Naive thymus-derived CD4-positive, alpha-beta T cell (primary cell): ENCODE data around the gene SLX4. TPM values are rescaled to one million over a fixed set of nuclear protein-coding genes. Genes with fewer than 3 reads are reported as not detected.

Experiments
- ATAC-seq: fragments of 150-1000 bp; cut with Tn5 transposase; 2 replicates; pipeline ENCODE4 v1.10.0; 2021; ENCODE audit warnings: mild to moderate bottlenecking, moderate library complexity
- CTCF ChIA-PET: fragments of 350-600 bp; sonication (Branson Sonifier 250); formaldehyde crosslinking; loops from one replicate; lab custom pipeline; 2021; ENCODE audit warnings: antibody characterized with exemption; lab: Charles Lee
- POLR2A ChIA-PET: fragments of 350-600 bp; sonication (Branson Sonifier 250); formaldehyde crosslinking; loops from one replicate; lab custom pipeline; 2021; ENCODE audit warnings: antibody characterized with exemption, inconsistent platforms; lab: Charles Lee
- DNase-seq, 9 donors: peaks; one replicate each; pipeline versions ENCODE4 v3.0.0 to v3.0.0-alpha.2; 2020 to 2022; ENCODE audit warnings: mixed read lengths in 1 of 9
- H3K27ac ChIP-seq: one replicate; pipeline ENCODE4 v1.7.0; 2013; ENCODE audit warnings: mild to moderate bottlenecking, low read depth, low read length, moderate library complexity
- H3K27me3 ChIP-seq, 2 donors: one replicate each; pipeline ENCODE4 v1.7.0; 2013; ENCODE audit warnings: low read length in 2 of 2, mild to moderate bottlenecking in 2 of 2, moderate library complexity in 2 of 2; ENCODE audit not compliant: control insufficient read depth in 2 of 2, insufficient read depth in 2 of 2
- H3K36me3 ChIP-seq, 3 experiments: 1 replicate in 2 of 3; 2 replicates in 1 of 3; pipeline ENCODE4 v1.7.0; 2013; ENCODE audit warnings: low read length in 3 of 3, mild to moderate bottlenecking in 3 of 3, moderate library complexity in 1 of 3; ENCODE audit not compliant: insufficient read depth in 3 of 3, control insufficient read depth in 2 of 3
- H3K4me1 ChIP-seq, 2 donors: one replicate each; pipeline ENCODE4 v1.7.0; 2013; ENCODE audit warnings: low read length in 2 of 2, mild to moderate bottlenecking in 2 of 2, moderate library complexity in 1 of 2; ENCODE audit not compliant: control insufficient read depth in 2 of 2, insufficient read depth in 2 of 2
- H3K4me3 ChIP-seq: 2 replicates; pipeline ENCODE4 v1.7.0; 2013; ENCODE audit warnings: mild to moderate bottlenecking, low read length
- H3K9me3 ChIP-seq, 3 experiments: 1 replicate in 2 of 3; 2 replicates in 1 of 3; pipeline ENCODE4 v1.7.0; 2013; ENCODE audit warnings: low read length in 3 of 3; ENCODE audit not compliant: control insufficient read depth in 2 of 3
- H3K27ac Mint-ChIP-seq, 9 donors: one replicate each; pipeline ENCODE4 v1.8.0; 2020 to 2022; ENCODE audit warnings: mixed read lengths in 9 of 9, mild to moderate bottlenecking in 8 of 9, moderate library complexity in 5 of 9, inconsistent platforms in 2 of 9
- H3K27me3 Mint-ChIP-seq, 5 donors: one replicate each; pipeline ENCODE4 v1.8.0; 2021 to 2022; ENCODE audit warnings: mixed read lengths in 5 of 5, mild to moderate bottlenecking in 1 of 5
- H3K36me3 Mint-ChIP-seq, 5 donors: one replicate each; pipeline ENCODE4 v1.8.0; 2020 to 2022; ENCODE audit warnings: mixed read lengths in 5 of 5, mild to moderate bottlenecking in 3 of 5, inconsistent platforms in 1 of 5
- H3K4me1 Mint-ChIP-seq, 7 donors: one replicate each; pipeline ENCODE4 v1.8.0; 2020 to 2022; ENCODE audit warnings: mixed read lengths in 7 of 7, mild to moderate bottlenecking in 3 of 7, inconsistent platforms in 1 of 7
- H3K4me3 Mint-ChIP-seq, 10 donors: one replicate each; pipeline ENCODE4 v1.8.0; 2020 to 2022; ENCODE audit warnings: mild to moderate bottlenecking in 10 of 10, mixed read lengths in 10 of 10, moderate library complexity in 6 of 10, inconsistent platforms in 2 of 10
- H3K9me3 Mint-ChIP-seq, 11 donors: one replicate each; pipeline ENCODE4 v1.8.0; 2020 to 2022; ENCODE audit warnings: mixed read lengths in 11 of 11, mild to moderate bottlenecking in 4 of 11, inconsistent platforms in 1 of 11, moderate library complexity in 1 of 11
- intact Hi-C, 2 donors: fragments of 100-400 bp; cut with micrococcal nuclease; formaldehyde crosslinking; loops; one replicate each; pipeline ENCODE4 v1.15.1; 2023
- polyA plus RNA-seq, 2 donors: library from polyadenylated mRNA; unstranded; fragments of 300-500 nt; fragmentation: Illumina TruSeq; gene quantifications; one replicate each; pipeline ENCODE4 v1.2.3, GENCODE V29; 2021
- total RNA-seq, 6 experiments: library from RNA in 5 of 6; stranded (reverse) in 5 of 6; gene quantifications; 1 replicate in 5 of 6; 2 replicates in 1 of 6; pipeline ENCODE4 v1.2.3 and lab custom pipeline; 2021 to 2026

Gene SLX4
- total and polyA plus RNA-seq, 7 experiments from 2014 or later, result 0.89 to 12.5 (median 7.5) TPM

DNA sequence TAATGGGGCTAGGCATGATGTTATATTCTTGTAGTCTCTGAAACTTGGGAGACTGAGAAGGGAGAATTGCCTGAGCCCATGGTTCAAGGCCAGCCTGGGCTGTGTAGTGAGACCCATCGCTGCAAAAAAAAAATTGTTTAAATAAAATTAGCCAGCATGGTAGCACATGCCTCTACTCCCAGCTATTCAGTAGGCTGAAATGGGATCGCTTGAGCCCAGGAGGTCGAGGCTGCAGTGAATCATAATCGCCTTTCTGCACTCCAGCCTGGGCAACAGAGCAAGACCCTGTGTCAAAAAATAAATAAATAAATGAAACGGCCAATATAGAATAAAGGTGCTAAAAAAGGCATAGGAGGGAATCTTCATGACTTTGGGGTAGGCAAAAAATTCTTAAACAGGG lies 13.9 kb upstream of the SLX4 start:
- intact Hi-C loops, result loop anchor here in 1 of 2 donors (5.0 kb wide), 1 partner anchor 37 kb away; no protein-coding TSS in a partner anchor
- ATAC-seq, result no peak
- Histone ChIP-seq H3K4me1 (peaks cover 14 to 20% of the 10 kb centered on the region in 2 donors), H3K4me3 (no peak overlapping the region), H3K9me3 (no peaks in the 10 kb centered on the region), H3K36me3 (no peaks in the 10 kb centered on the region), H3K27ac (peak overlapping the region; percentile 6), H3K27me3 (no peaks in the 10 kb centered on the region)
- H3K4me1 Mint-ChIP-seq, result peaks cover 29 to 50% (median 37%) of the 10 kb centered on the region in 7 donors
- H3K4me3 Mint-ChIP-seq, result peak overlapping the region in 1 of 10 donors; percentile 16
- no peaks in the 10 kb centered on the region for H3K9me3 Mint-ChIP-seq
- POLR2A ChIA-PET, result no interaction called here
- H3K27ac Mint-ChIP-seq, result peak overlapping the region in 8 of 9 donors; percentile 54 to 89 (median 82)
- DNase-seq, result no peak
- H3K27me3 Mint-ChIP-seq, result no peaks in the 10 kb centered on the region
- CTCF ChIA-PET, result no interaction called here
- H3K36me3 Mint-ChIP-seq, result peaks cover 0 to 9% (median 0%) of the 10 kb centered on the region in 5 donors

- Mint-ChIP-seq H3K4me1 (peaks cover 26 to 43% (median 32%) of the 10 kb centered on the region in 7 donors), H3K27ac (peak overlapping the region in 3 of 9 donors; percentile 48 to 80 (median 52)), H3K36me3 (peaks cover 0 to 5% (median 0%) of the 10 kb centered on the region in 5 donors), H3K9me3 (no peaks in the 10 kb centered on the region), H3K27me3 (no peaks in the 10 kb centered on the region), H3K4me3 (no peak overlapping the region)
- no peaks in the 10 kb centered on the region for H3K36me3 ChIP-seq
- ATAC-seq, result no peak
- POLR2A ChIA-PET, result interaction anchor here (0.6 kb wide), 1 partner anchor 960 kb away, joined by 4 read pairs; no protein-coding TSS in a partner anchor
- peaks cover 14 to 20% of the 10 kb centered on the region in 2 donors for H3K4me1 ChIP-seq
- CTCF ChIA-PET, result no interaction called here
- H3K9me3 ChIP-seq, result no peaks in the 10 kb centered on the region
- intact Hi-C loops, result no loop called here
- no peak for DNase-seq
- H3K4me3 ChIP-seq, result no peak overlapping the region
- H3K27ac ChIP-seq, result no peak overlapping the region
- no peaks in the 10 kb centered on the region for H3K27me3 ChIP-seq
These were observed 12.2 kb upstream of the SLX4 start for GRCh38 chr16:3623642-3624041.

- peak; percentile 46 for ATAC-seq
- Mint-ChIP-seq H3K9me3 (peaks cover 0 to 3% (median 0%) of the 10 kb centered on the region in 11 donors), H3K27ac (peak overlapping the region in 2 of 9 donors; percentile 52 to 71), H3K4me1 (peaks cover 19 to 46% (median 40%) of the 10 kb centered on the region in 7 donors), H3K4me3 (no peak overlapping the region), H3K36me3 (peaks cover 0 to 23% (median 14%) of the 10 kb centered on the region in 5 donors), H3K27me3 (no peaks in the 10 kb centered on the region)
- Histone ChIP-seq H3K36me3 (peaks cover 0 to 4% (median 0%) of the 10 kb centered on the region in 3 experiments), H3K27me3 (no peaks in the 10 kb centered on the region), H3K4me3 (no peak overlapping the region), H3K4me1 (no peaks in the 10 kb centered on the region), H3K9me3 (no peaks in the 10 kb centered on the region), H3K27ac (no peak overlapping the region)
- intact Hi-C loops, result no loop called here
- no peak for DNase-seq
- POLR2A ChIA-PET, result no interaction called here
- CTCF ChIA-PET, result no interaction called here
These were observed 7.3 kb upstream of the SLX4 start for GRCh38 chr16:3618769-3619141.

GRCh38 chr16:3612510-3613466 lies 1.4 kb upstream of the SLX4 start:
- no peaks in the 10 kb centered on the region for H3K27me3 Mint-ChIP-seq
- peaks cover 39 to 69% (median 61%) of the 10 kb centered on the region in 7 donors for H3K4me1 Mint-ChIP-seq
- POLR2A ChIA-PET, result interaction anchor here (0.6 to 1.3 kb wide), 8 partner anchors 10 to 861 kb away, joined by 3 to 10 read pairs (median 4); partner anchors contain the start of gene NLRC3

DNA sequence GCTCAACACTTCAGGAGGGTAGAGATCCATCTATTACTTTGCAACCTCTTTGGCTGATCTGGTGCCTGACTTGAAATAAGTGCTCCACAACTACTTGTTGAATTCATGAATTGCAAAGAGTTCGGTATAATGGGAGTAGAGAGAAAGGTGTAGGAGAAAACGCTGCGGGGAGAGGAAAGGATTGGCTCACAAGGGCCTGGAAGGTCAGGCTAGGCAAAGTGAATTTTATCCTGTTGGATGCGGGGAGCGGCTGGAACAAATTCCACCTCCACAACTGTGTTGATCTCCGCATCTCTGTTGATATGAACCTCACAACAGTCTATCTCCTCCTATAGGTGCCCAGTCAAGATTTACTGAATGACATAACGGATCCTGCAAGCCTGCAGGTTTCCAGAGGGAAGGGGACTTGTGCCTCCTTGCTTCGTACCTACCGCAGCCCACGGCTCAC lies 684 bp downstream of the SLX4 start:
- peak overlapping the region; percentile 83 to 100 (median 98) for H3K4me3 Mint-ChIP-seq
- no peaks in the 10 kb centered on the region for H3K9me3 ChIP-seq
- H3K27ac ChIP-seq, result peak overlapping the region; percentile 90
- peaks cover 0 to 8% (median 0%) of the 10 kb centered on the region in 3 experiments for H3K36me3 ChIP-seq
- no peaks in the 10 kb centered on the region for H3K27me3 ChIP-seq
- intact Hi-C loops, result loop anchor here (1.0 to 5.0 kb wide), 11 partner anchors 27 to 1347 kb away; partner anchors contain the start of genes ADCY9 (in 1 of the 2), CREBBP (in 1 of the 2), NLRC3 (in 1 of the 2) and SEC14L5 (in 1 of the 2)
- peaks cover 18 to 21% of the 10 kb centered on the region in 2 donors for H3K4me1 ChIP-seq
- H3K27me3 Mint-ChIP-seq, result no peaks in the 10 kb centered on the region
- ATAC-seq, result no peak
- DNase-seq, result peak in 3 of 9 donors; percentile 2 to 6 (median 5)
- peak overlapping the region; percentile 99 for H3K4me3 ChIP-seq
- H3K9me3 Mint-ChIP-seq, result peaks cover 0 to 1% (median 0%) of the 10 kb centered on the region in 11 donors
- H3K36me3 Mint-ChIP-seq, result peaks cover 0 to 29% (median 16%) of the 10 kb centered on the region in 5 donors
- ChIA-PET POLR2A (no interaction called here), CTCF (no interaction called here)
- peaks cover 37 to 67% (median 57%) of the 10 kb centered on the region in 7 donors for H3K4me1 Mint-ChIP-seq
- H3K27ac Mint-ChIP-seq, result peak overlapping the region; percentile 75 to 97 (median 90)

More at GRCh38 chr16:3612510-3613466, 1.4 kb upstream of the SLX4 start:
- Mint-ChIP-seq H3K9me3 (peaks cover 0 to 3% (median 0%) of the 10 kb centered on the region in 11 donors), H3K27ac (peak overlapping the region; percentile 67 to 99 (median 92)), H3K36me3 (peaks cover 0 to 34% (median 13%) of the 10 kb centered on the region in 5 donors), H3K4me3 (peak overlapping the region; percentile 93 to 100 (median 99))
- Histone ChIP-seq H3K4me1 (peaks cover 18 to 21% of the 10 kb centered on the region in 2 donors), H3K4me3 (peak overlapping the region; percentile 99), H3K27me3 (no peaks in the 10 kb centered on the region), H3K9me3 (no peaks in the 10 kb centered on the region), H3K36me3 (peaks cover 0 to 8% (median 0%) of the 10 kb centered on the region in 3 experiments), H3K27ac (peak overlapping the region; percentile 90)
- no peak for DNase-seq
- intact Hi-C loops, result loop anchor here in 1 of 2 donors (5.0 kb wide), 3 partner anchors 105 to 1345 kb away; partner anchors contain the start of genes ADCY9, SEC14L5 and TRAP1
- CTCF ChIA-PET, result interaction anchor here (0.6 kb wide), 2 partner anchors 35 to 113 kb away, joined by 3 read pairs; partner anchors contain the start of gene NLRC3
- no peak for ATAC-seq
